HEK293T (cell line): ENCODE data around the gene UMODL1.

Experiments used
- ARNT ChIP-seq: fragments of 450-650 bp; IDR thresholded peaks from 2 replicates; pipeline ENCODE4 v1.6.1; 2017; ENCODE audit warnings: mild to moderate bottlenecking
- BHLHE40 ChIP-seq: fragments of 450-650 bp; IDR thresholded peaks from 2 replicates; pipeline ENCODE4 v1.6.1; 2016; ENCODE audit warnings: mild to moderate bottlenecking, moderate library complexity, borderline replicate concordance
- CTBP1 ChIP-seq: fragments of 450-650 bp; IDR thresholded peaks from 2 replicates; pipeline ENCODE4 v1.6.1; 2016; ENCODE audit warnings: borderline replicate concordance
- ELF4 ChIP-seq: fragments of 450-650 bp; IDR thresholded peaks from 2 replicates; pipeline ENCODE4 v1.6.1; 2017; ENCODE audit warnings: antibody characterized with exemption
- FOXA1 ChIP-seq: fragments of 450-650 bp; IDR thresholded peaks from 2 replicates; pipeline ENCODE4 v1.6.1; 2016; ENCODE audit warnings: mild to moderate bottlenecking
- FOXK2 ChIP-seq: fragments of 450-650 bp; IDR thresholded peaks from 2 replicates; pipeline ENCODE4 v1.6.1; 2016; ENCODE audit warnings: mild to moderate bottlenecking
- FOXM1 ChIP-seq: fragments of 450-650 bp; IDR thresholded peaks from 2 replicates; pipeline ENCODE4 v1.6.1; 2017; ENCODE audit warnings: mild to moderate bottlenecking, borderline replicate concordance
- HDGF ChIP-seq: fragments of 450-650 bp; IDR thresholded peaks from 2 replicates; pipeline ENCODE4 v1.6.1; 2017; ENCODE audit warnings: antibody characterized with exemption, borderline replicate concordance
- NFRKB ChIP-seq: fragments of 450-650 bp; IDR thresholded peaks from 2 replicates; pipeline ENCODE4 v1.6.1; 2016; ENCODE audit warnings: mild to moderate bottlenecking, moderate library complexity
- SP1 ChIP-seq: fragments of 450-650 bp; IDR thresholded peaks from 2 replicates; pipeline ENCODE4 v1.6.1; 2017
- SUZ12 ChIP-seq: fragments of 450-650 bp; IDR thresholded peaks from 2 replicates; pipeline ENCODE4 v1.6.1; 2016; ENCODE audit warnings: mild to moderate bottlenecking
- TARDBP ChIP-seq: fragments of 450-650 bp; IDR thresholded peaks from 2 replicates; pipeline ENCODE4 v1.6.1; 2016
- ZNF384 ChIP-seq: fragments of 450-650 bp; IDR thresholded peaks from 2 replicates; pipeline ENCODE4 v1.6.1; 2016
- TF ChIP-seq, protein P1 (sequence below): fragments of 450-650 bp; IDR thresholded peaks from 2 replicates; pipeline ENCODE4 v1.6.1; 2016

DNA sequence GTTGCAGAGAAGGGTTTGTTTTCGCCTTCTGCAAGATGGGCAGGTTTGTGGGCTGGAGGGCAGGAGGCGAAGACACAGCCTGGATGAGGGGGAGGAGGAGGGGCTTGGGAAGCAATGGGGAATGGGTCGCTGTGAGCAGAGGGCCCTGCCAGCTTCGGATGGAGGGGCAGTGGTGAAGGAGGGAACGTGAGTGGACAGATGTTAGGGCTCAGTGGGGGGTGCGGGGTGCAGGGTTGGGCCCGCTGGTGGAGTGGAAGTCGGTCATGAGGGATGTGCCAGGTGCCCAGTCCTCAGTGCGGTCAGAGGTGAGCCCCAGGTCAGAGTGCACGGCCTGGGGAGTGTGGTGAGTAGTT lies 92.4 kb downstream of the UMODL1 start:
- TF ChIP-seq BHLHE40 (no peak), FOXK2 (no peak), FOXA1 (no peak), HDGF (no peak), FOXM1 (no peak), TARDBP (no peak), ZNF384 (no peak), ELF4 (no peak), SUZ12 (no peak), SP1 (no peak), CTBP1 (no peak), ARNT (no peak), NFRKB (no peak)
- TF ChIP-seq, protein P1, sequence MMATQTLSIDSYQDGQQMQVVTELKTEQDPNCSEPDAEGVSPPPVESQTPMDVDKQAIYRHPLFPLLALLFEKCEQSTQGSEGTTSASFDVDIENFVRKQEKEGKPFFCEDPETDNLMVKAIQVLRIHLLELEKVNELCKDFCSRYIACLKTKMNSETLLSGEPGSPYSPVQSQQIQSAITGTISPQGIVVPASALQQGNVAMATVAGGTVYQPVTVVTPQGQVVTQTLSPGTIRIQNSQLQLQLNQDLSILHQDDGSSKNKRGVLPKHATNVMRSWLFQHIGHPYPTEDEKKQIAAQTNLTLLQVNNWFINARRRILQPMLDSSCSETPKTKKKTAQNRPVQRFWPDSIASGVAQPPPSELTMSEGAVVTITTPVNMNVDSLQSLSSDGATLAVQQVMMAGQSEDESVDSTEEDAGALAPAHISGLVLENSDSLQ: no peak
